GOT3 (cell line): ENCODE data around the gene FCHSD2.
"Not testable (repeated sequence)": the region's sequence is repeated elsewhere in the genome, so short reads cannot be mapped to it uniquely, and the experiment has no call there.

Source experiments
- DNase-seq: peaks from one replicate; lab custom pipeline; 2025; ENCODE audit warnings: mixed read lengths; lab: John Stamatoyannopoulos, UW

The FCHSD2 gene

DNA sequence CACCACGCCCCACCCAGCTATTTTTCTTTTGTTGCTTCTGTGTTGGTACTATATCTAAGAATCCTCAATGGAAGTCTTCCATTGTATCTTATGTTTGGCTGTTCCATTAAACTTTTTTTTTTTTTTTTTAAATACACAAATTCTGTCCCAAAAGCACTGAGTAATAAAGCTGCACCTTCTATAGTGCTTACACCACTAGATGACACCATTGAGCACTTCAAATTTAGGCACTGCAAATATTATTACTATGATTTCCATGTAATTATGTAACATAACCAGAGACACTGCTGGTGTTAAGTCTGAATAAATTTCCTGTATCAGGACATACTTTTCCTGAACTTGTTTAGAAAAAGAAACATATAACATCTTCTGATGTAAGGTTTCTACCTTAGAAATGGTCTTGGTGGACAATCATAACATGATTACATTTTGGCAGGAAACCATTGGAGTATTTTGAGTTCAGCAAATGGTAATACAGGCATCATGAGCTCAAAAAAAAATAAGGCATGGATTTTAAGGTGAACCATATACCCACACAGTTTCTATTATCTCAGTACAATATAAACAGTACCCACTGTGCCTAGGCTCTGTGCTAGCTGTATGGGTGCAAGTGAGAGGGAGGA lies 217.4 kb downstream of the FCHSD2 start:
- DNase-seq = no peak

DNA sequence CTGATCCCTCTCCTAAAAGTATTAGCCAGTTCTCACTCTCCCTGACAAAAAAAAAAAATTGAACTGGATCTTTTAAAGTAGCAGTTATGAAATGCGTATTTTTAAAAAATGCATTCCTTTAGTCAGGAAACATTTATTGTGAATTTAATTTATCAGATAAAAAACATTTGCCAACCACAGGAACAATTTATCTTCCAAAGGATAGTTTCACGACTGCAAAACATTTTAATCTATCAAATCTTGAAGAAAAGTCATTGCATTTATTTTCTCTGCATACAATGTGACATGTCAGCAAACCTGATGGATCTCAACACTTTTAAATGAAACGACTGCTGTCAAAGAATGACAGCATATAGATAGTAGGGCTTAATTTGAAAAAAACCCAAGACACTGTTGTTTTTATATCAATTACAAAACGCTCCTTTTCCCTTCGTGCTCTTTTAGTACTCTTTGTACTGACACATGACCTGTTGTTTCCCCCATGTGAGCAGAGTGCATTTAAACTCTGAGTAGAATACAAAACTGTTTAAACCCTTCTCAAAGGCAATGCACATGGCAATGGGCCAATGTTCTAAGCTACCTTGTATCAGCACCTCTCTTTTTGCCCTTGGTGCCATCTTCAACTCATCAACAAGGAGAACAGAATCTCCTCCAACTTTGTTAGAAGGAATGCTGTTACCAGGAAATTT lies 220.9 kb downstream of the FCHSD2 start:
- DNase-seq = no peak

DNA sequence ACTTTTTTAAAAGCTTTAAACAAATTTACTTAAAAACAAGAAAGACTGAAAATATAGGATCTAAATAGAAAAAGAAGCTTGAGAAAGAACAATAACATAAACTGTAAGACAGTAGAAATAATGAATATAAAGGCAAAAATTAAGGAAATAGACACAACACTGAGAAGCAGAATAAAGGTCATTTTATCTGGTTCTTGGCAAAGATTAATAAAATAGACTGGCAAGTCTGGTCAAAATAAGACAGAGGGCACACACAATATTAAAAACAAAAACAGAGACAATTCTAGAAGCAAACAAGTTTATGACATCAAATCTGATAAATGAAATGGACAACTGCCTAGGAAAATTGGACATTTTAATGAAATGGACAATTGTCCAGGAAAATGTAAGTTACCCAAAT lies 222.1 kb downstream of the FCHSD2 start:
- no peak for DNase-seq

DNA sequence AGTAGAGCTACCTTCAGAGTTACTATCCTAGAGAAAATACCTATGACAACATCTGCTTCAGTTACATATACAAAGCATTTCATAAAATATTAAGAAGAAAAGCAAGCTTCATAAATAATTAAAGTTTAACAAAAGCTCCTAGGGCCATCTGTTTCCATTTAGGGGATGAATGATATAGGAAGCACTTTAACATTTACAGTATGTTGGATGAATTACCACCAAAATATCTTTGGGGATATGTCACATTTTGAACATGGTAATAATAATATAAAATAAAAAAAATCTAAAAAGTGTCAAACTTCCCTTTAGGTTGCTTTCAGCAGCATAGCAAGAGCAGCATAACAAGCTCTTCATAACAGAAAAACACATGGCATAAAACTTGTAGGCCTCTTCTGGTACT lies 223.3 kb downstream of the FCHSD2 start:
- no peak for DNase-seq

DNA sequence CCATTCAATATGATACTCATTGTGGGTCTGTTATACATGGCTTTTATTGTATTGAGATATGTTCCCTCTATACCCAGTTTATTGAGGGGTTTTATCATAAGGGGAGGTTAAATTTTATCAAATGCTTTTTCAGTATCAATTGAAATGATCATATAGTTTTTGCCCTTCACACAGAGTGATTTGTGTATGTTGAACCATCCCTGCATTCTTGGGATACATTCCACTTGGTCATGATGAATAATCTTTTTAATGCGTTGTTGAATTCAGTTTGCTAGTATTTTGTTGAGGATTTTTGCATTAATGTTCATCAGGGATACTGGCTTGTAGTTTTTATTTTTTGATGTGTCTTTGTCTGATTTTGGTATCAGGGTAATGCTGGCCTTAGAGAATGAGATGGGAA lies 229.9 kb downstream of the FCHSD2 start:
- DNase-seq = no peak

DNA sequence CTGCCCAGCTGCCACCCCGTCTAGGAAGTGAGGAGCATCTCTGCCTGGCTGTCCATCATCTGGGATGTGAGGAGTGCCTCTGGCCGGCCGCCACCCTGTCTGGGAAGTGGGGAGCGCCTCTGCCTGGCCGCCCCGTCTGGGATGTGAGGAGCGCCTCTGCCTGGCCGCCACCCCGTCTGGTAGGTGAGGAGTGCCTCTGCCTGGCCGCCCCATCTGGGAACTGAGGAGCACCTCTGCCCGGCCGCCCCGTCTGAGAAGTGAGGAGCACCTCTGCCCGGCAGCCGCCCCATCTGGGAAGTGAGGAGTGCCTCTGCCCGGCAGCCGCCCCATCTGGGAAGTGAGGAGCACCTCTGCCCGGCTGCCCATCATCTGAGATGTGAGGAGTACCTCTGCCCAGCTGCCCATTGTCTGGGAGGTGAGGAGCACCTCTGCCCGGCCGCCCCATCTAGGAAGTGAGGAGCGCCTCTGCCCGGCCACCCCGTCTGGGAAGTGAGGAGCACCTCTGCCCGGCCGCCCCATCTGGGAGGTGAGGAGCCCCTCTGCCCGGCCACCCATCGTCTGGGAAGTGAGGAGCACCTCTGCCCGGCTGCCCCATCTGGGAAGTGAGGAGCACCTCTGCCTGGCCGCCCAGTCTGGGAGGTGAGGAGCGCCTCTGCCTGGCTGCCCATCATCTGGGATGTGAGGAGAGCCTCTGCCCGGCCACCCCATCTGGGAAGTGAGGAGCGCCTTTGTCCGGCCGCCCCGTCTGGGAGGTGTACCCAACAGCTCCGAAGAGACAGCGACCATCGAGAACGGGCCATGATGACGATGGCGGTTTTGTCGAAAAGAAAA lies 232.3 kb downstream of the FCHSD2 start:
- not testable (repeated sequence) for DNase-seq

DNA sequence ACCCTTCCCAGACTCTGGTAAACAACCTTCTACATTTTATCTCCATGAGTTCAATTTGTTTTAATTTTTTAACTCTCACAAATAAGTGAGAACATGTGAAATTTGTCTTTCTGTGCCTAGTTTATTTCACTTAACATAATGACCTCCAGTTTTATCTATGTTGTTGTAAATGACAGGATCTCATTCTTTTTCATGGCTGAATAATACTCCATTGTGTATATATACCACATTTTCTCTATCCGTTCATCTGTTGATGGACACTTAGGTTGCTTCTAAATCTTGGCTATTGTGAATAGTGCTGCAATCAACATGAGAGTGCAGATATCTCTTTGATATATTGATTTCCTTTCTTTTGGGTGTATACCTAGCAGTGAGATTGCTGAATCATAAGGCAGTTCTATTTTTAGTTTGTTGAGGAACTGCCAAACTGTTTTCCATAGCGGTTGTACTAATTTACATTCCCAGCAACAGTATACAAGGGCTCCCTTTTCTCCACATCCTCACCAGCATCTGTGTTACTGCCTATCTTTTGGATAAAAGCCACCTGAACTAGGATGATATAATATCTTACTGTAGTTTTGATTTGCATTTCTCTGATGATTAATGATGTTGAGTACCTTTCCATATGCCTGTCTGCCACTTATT lies 234.0 kb downstream of the FCHSD2 start:
- no peak for DNase-seq

DNA sequence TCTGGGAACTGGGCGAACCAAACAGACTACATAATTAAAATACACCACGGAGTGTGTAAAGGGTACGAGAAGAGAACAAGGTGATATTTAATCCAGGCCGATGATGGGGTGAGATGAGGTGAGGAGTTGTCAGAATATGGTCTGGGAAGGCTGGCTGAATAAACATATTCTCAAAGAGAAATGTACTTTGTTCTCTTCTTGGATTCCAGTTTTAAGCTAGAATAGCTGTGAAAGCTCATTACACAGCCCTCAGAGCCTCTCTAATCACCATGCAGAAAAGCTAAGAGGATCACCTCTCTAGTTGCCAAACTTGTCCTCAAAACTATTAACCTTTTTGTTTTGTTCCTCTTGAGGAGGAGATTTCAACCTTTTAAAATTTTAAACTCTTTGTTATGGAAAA lies 238.1 kb downstream of the FCHSD2 start:
- DNase-seq = no peak

DNA sequence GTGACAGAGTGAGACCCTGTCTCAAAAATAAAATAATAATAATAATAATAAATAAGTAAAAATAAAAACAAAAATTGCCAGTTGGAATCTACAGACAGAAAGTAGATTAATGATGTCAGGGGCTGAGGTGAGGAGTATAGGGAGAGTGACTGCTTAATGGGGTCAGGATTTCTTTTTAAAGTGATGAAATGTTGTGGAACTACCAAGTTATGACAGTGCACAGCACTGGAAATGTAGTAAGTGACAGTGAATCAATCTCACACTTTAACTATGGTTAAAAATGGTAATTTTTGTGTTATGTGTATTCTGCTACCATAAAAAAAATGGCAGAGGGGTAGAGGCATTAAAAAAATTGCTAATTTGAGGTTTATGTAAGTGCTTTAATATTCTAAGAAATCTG lies 240.7 kb downstream of the FCHSD2 start:
- no peak for DNase-seq

DNA sequence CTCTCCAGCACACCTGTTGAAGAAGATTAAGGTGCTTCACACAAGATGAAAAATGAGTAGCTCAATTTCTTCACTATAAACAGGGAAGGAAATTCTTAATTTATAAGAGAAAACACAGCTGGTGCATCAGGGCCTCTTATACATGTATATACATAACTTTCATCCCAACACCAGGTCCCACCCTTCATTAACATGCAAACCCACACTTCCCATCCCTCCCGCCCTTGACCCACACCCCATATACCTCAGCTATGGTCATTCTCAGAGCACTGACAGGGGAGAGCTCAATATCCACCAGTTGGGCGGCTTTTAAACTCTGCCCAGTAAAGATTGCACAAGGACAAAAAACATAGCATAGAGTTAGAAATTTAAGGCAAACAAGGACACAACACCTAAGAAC lies 242.1 kb downstream of the FCHSD2 start:
- DNase-seq = no peak

DNA sequence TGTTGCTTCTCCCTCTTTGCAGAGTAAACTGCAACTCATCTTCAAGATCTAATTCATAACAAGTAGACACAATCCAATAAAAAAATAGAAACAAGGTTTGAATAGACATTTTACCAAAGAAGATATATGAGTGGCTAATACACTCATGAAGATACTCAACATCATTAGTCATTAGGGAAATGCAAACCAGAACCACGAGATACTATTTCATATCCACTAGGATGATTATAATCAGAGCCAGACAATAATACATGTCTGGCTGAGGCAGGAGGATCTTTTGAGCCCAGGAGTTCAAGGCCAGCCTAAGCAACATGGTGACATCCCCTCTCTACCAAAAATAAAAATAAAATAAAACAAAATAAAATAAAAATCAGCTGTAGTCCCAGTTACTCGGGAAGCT lies 242.9 kb downstream of the FCHSD2 start:
- DNase-seq = no peak

DNA sequence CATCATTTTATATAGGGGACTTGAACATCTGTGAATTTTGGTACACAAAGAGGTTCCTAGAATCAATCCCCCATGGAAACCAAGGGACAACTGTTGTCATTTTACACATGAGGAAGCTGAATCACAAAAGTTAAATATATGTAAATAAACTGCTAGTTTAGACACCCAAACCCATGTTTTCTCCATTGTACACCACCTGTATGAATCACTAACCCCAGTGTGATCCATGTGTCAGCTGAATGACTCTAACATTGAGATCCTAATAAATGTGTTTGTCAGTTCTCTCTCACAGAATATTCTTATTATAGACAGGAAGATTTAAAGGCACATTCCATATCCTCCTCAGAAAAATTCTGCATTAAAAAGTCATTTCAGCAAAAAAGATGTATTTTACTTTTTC lies 244.6 kb downstream of the FCHSD2 start:
- no peak for DNase-seq

DNA sequence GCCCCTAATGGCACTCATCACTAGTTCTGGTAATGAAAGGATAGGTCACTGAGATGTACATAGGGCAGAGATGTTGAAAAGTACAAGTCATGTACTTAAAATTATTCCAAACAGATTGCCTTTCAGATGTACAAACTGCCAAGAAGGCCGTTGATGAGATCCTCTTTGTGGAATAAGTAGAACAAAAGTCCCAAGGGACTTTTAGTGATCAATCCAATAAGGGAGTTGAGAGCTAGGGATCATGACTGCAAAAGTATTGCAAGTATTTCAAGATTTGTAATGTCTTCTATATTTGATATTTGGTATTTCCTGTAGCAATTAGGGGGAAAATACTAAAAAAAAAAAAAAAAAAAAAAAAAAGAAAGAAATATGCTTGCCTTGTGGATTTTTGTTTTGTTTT lies 245.7 kb downstream of the FCHSD2 start:
- DNase-seq = no peak

DNA sequence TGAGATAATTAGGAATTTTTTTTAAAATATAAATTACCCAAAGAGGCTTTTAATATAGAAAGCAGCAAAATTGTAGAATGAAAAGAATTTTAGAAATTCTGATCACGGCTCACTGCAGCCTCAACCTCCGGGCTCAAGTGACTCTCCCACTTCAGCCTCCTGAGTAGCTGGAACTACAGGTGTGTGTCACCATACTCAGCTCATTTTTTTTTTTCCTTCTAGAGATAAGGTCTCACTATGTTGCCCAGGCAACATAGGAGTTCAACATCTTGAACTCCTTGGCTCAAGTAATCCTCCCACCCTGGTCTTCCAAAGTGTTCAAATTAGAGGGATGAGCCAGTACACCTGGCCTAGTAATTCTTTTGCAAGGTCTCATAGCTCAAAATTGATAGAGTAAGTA lies 251.2 kb downstream of the FCHSD2 start:
- DNase-seq = no peak

DNA sequence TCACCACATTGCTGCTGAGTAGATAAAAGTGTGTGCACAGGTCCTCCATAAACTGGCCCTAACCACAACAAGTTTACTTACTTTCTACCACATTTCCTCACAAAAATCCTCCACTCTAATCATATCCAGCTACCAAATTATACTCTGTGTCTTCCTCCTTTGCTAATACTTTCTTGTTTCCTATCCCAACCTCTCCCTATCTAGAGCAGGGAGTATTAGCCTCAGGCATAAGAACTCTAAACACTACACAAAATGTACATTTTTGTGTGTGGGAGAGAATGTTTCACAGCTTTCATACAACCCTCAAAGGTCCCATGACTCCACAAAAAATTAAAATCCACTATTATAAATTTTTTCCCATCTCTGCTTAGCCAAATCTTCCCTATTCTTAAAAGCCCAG lies 255.5 kb downstream of the FCHSD2 start:
- no peak for DNase-seq

DNA sequence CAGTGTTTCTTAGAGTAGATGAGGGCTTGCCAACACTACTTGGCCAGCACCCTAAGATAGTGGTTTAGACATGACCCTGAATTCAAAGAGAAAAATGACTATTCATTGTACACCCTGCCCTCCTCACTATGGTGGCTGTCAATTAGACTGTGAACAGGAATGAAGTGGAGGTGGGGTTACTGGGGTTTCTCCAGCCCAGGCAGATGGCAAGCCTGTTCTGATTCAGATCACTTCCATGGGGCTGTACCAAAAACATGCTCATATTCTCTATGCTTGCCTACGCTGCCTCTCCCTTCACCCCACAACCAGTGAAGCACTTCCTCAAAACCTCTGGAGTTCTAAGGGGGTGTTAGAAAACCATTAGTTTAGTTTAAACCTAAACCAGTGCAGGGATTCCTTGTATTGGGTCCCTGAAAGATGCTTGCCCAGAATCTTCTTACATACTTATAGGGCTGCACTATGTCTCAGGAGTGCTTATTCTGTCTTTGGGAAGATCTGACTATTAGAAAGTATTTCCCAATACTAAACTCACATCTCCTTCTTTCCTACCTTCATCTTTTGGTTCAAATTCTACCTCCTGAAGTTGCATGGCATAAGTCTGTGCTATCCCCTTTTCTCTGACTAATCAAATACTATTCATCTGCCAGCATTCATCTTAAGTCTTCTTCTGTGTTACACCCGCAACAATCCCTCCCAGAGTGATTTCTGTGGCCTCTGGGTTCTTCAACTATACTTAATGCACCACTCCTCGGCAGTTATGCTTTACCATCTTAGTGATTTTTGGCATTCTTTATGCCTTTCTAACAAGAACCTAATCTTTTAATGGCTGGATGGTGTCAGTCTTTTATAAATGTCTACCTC lies 256.1 kb downstream of the FCHSD2 start:
- DNase-seq = no peak

DNA sequence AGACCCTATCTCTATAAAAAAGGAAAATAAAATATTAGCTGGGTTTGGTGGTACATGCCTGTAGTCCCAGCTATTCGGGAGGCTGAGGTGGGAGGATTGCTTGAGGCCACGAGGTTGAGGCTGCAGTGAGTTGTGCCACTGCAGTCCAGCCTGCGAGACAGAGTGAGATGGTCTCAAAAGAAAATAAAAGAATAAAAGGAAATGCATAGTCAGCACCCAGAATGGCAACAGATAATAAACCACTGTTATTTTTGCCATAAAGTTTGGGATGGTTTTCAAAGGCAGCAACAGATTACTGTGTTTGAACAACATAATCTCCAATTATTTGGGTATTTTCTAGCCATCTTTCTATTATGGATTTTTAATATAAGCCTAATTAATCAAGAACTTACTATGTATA lies 266.0 kb downstream of the FCHSD2 start:
- no peak for DNase-seq

DNA sequence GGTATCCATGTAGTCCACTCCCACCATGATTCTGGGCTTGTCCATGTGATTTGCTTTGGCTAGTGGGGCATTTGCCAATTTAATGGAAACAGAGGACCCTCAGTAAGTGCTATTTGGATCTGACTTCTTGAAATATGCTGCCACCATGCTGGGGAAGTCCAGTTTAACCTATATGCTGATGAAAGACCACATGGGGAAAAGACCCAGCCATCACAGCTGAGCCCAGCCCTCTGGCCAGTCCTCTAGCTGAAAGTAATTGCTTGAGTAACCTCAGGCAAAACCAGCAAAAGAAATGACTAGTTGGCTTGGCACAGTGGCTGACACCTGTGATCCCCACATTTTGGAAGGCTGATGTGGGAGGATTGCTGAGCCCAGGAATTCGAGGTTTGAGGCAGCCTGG lies 266.4 kb downstream of the FCHSD2 start:
- no peak for DNase-seq

DNA sequence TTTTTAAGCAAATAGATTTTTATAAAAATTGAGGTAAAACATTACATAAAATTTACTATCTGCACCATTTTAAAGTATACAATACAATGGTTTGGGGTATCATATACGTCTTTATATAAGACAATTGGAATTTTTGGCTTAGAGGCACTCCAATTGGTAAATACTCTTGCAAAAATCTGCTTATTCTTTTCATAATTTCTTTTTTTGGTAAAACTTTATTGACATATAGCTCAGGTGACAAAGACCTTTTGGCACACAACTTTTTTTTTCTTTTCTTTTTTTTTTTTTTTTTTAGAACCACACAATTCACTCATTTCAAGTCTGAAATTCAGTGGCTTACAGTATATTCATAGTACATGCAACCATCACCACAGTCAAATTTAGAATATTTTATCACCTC lies 270.1 kb downstream of the FCHSD2 start:
- no peak for DNase-seq

DNA sequence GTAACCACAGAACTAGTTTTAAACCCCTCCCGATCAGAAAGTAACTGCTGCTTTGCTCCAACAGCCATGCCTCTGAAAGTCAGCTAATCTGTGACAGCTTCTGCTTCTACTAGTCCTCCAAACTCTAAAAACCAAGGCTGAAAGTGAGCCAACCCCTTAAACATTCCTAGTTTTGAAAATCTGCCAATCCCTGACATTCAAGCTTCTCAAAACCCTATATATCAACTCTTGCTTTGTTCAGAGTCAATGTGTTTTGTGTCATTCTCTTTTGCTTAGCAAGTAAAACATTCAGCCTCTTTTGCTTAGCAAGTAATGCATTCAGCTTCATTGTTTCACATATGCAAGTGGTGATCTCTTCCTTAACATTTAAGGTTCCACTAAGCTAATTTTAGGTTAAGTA lies 271.0 kb downstream of the FCHSD2 start:
- no peak for DNase-seq

DNA sequence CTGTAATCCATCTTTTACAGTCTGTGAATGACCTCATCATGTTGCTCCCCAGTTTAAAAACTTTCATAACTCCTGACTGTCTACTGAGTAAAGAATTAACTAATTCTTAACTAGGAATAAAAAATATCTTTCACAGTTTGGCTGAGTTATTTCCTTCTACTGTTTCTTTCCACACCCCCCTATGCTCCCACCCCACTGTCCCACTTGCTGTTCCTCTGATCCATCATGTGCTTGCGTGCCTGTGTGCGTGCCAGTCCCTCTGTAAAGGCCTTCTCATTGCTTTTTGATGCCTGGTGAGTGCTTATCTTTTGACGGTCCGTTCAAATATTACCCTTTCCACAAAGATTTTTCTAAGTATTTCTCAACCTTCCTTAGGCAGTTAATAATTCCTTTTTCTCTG lies 272.3 kb downstream of the FCHSD2 start:
- DNase-seq = no peak

DNA sequence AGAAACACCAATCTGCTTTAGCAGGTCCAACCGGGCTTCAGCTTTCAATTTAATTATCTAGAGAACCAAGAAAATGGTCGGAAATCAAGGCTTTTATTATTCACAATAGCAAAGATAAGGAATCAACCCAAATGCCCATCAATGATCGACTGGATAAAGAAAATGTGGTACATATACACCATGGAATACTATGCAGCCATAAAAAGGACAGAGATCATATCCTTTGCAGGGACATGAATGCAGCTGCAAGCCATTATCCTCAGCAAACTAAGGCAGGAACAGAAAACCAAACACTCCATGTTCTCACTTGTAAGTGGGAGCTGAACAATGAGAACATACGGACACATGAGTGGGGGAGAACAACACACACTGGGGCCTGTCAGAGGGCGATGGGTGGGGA lies 274.1 kb downstream of the FCHSD2 start:
- no peak for DNase-seq
